PC-9 (cell line): ENCODE data around the gene AGAP2. TPM values are rescaled to one million over a fixed set of nuclear protein-coding genes. Genes with fewer than 3 reads are reported as not detected.
A peak's percentile ranks its signal among the peaks of the same experiment; 100 is the strongest.

ENCODE experiments used
- BruUV-seq: library from RNA; stranded (reverse); fragments of 400-500 nt; replicated peaks from 2 replicates; lab custom pipeline; 2021; lab: Mats Ljungman, UMichigan
- CTCF ChIA-PET: fragments of 300-600 bp; sonication (Branson Sonifier 250); formaldehyde crosslinking; loops from one replicate; lab custom pipeline; 2022; ENCODE audit warnings: antibody characterized with exemption; lab: Charles Lee
- POLR2A ChIA-PET: fragments of 300-600 bp; sonication (Branson Sonifier 250); formaldehyde crosslinking; loops from one replicate; lab custom pipeline; 2022; ENCODE audit warnings: antibody characterized with exemption; ENCODE audit not compliant: unreplicated experiment; lab: Charles Lee
- DNase-seq, 2 experiments: peaks; one replicate each; pipeline versions ENCODE4 v3.0.0 to v3.0.0-alpha.2; 2015 to 2022; ENCODE audit warnings: mixed read lengths in 1 of 2
- H2AFZ ChIP-seq: fragments of 200-600 bp; sonication (generic); 2 replicates; pipeline ENCODE4 v1.8.1; 2017; ENCODE audit warnings: antibody characterized with exemption
- H3F3A ChIP-seq: fragments of 200-600 bp; sonication (generic); 2 replicates; pipeline ENCODE4 v1.8.1; 2017; ENCODE audit warnings: antibody characterized with exemption, mild to moderate bottlenecking, low read depth; ENCODE audit not compliant: insufficient read depth
- H3K27ac ChIP-seq: fragments of 200-600 bp; sonication (generic); 2 replicates; pipeline ENCODE4 v1.6.1; 2016; ENCODE audit warnings: mixed run types
- H3K27me3 ChIP-seq: fragments of 200-600 bp; sonication (generic); 2 replicates; pipeline ENCODE4 v1.6.1; 2016; ENCODE audit warnings: low read depth, mixed run types; ENCODE audit not compliant: insufficient read depth
- H3K36me3 ChIP-seq: fragments of 200-600 bp; sonication (generic); 2 replicates; pipeline ENCODE4 v1.6.1; 2016; ENCODE audit warnings: low read depth, mixed run types
- H3K4me1 ChIP-seq: fragments of 200-600 bp; sonication (generic); replicated peaks from 2 replicates; pipeline ENCODE4 v1.6.1; 2016; ENCODE audit warnings: mixed run types; ENCODE audit not compliant: insufficient read depth
- H3K4me2 ChIP-seq: fragments of 200-600 bp; sonication (generic); 2 replicates; pipeline ENCODE4 v1.6.1; 2017; ENCODE audit warnings: mixed run types
- H3K4me3 ChIP-seq: fragments of 200-600 bp; sonication (generic); 2 replicates; pipeline ENCODE4 v1.6.1; 2016; ENCODE audit warnings: mixed run types
- H3K79me2 ChIP-seq: fragments of 200-600 bp; sonication (generic); 2 replicates; pipeline ENCODE4 v1.6.1; 2017; ENCODE audit warnings: low read depth, mixed run types
- H3K9me2 ChIP-seq: fragments of 200-600 bp; sonication (generic); 2 replicates; pipeline ENCODE4 v1.8.1; 2017; ENCODE audit warnings: mild to moderate bottlenecking; ENCODE audit not compliant: insufficient read depth
- H3K9me3 ChIP-seq: fragments of 200-600 bp; sonication (generic); 2 replicates; pipeline ENCODE4 v1.8.1; 2016; ENCODE audit warnings: low read depth; ENCODE audit not compliant: insufficient read depth
- H4K20me1 ChIP-seq: fragments of 200-600 bp; sonication (generic); 2 replicates; pipeline ENCODE4 v1.8.1; 2017; ENCODE audit not compliant: insufficient read depth
- CTCF ChIP-seq: fragments of 200-600 bp; sonication (generic); conservative IDR thresholded peaks from 2 replicates; pipeline ENCODE4 v1.6.1; 2017; ENCODE audit warnings: mixed run types, antibody characterized with exemption, mild to moderate bottlenecking, moderate library complexity
- EZH2 ChIP-seq: fragments of 200-600 bp; sonication (generic); IDR thresholded peaks from 2 replicates; pipeline ENCODE4 v1.8.0; 2017; ENCODE audit warnings: antibody characterized with exemption, low read depth
- intact Hi-C: fragments of 100-400 bp; cut with micrococcal nuclease; formaldehyde crosslinking; loops from one replicate; pipeline ENCODE4 v1.10.0; 2022; ENCODE audit not compliant: unreplicated experiment
- total RNA-seq: library from RNA; stranded (reverse); gene quantifications from 2 replicates; pipeline ENCODE4 v1.2.3, GENCODE V29; 2021

Gene AGAP2
- total RNA-seq, 1 experiment from 2014 or later = 0.50 TPM

DNA sequence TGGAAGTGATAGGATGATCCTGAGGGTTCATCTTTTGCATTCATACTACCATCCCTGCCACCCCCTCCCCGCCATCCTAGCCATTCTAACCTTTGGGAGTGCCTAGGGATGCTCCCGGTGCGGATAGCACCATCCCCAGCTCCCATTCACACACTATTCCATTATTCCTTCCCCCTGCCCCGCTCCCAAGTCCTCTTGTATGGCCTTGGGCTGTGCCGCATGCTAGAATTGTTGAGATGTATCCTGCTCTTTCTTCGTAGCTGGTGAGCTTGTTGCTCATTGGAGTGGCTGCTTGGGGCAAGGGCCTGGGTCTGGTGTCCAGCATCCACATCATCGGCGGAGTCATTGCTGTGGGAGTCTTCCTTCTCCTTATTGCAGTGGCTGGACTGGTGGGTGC is 6.9 kb upstream of the AGAP2 start:
- Histone ChIP-seq H3K79me2 (peaks cover 16% of the 10 kb centered on the region), H3K9me3 (no peaks in the 10 kb centered on the region), H4K20me1 (no peaks in the 10 kb centered on the region), H3K4me1 (peaks cover 13% of the 10 kb centered on the region), H3K4me2 (peak overlapping the region; percentile 76), H3F3A (peaks cover 39% of the 10 kb centered on the region), H3K27me3 (no peaks in the 10 kb centered on the region), H3K27ac (peak overlapping the region; percentile 90; the same call in 1 of the 2 replicates), H3K9me2 (no peaks in the 10 kb centered on the region), H3K4me3 (peak overlapping the region; percentile 75), H2AFZ (peak overlapping the region; percentile 83; the same call in 1 of the 2 replicates), H3K36me3 (peaks cover 16% of the 10 kb centered on the region)
- TF ChIP-seq CTCF (no peak), EZH2 (no peak)
- intact Hi-C loops = loop anchor here (2.0 kb wide), 1 partner anchor 19 kb away; no protein-coding TSS in a partner anchor
- POLR2A ChIA-PET = no interaction called here
- TSS peak; percentile 47 for BruUV-seq
- CTCF ChIA-PET = no interaction called here
- DNase-seq = no peak

- Histone ChIP-seq H3K27me3 (no peaks in the 10 kb centered on the region), H3K4me3 (peak within 1 kb of the TSS; percentile 75), H3K4me2 (peak within 1 kb of the TSS; percentile 76), H2AFZ (peak within 1 kb of the TSS; percentile 83), H4K20me1 (no peaks in the 10 kb centered on the region), H3K9me3 (no peaks in the 10 kb centered on the region), H3K4me1 (peaks cover 13% of the 10 kb centered on the region), H3K36me3 (peaks cover 13% of the 10 kb centered on the region; the same call in 1 of the 2 replicates), H3K27ac (peak within 1 kb of the TSS; percentile 90), H3K79me2 (peaks cover 11% of the 10 kb centered on the region), H3F3A (peaks cover 39% of the 10 kb centered on the region), H3K9me2 (no peaks in the 10 kb centered on the region)
- peak; percentile 93 to 94 for DNase-seq
- no peak for TF ChIP-seq CTCF
- TF ChIP-seq EZH2 = no peak
- ChIA-PET POLR2A (interaction anchor here (0.5 to 0.7 kb wide), 6 partner anchors 19 to 1748 kb away, joined by 3 to 15 read pairs (median 8); partner anchors contain the start of gene SUOX), CTCF (interaction anchor here (0.5 to 0.8 kb wide), 2 partner anchors 19 to 309 kb away, joined by 4 to 10 read pairs; no protein-coding TSS in a partner anchor)
- intact Hi-C loops = loop anchor here (2.0 kb wide), 1 partner anchor 18 kb away; no protein-coding TSS in a partner anchor
- no TSS peak for BruUV-seq
These were observed 6.4 kb upstream of the AGAP2 start, which contains the start of gene TSPAN31 for GRCh38 chr12:57744777-57745484. TSPAN31 (plus strand) TSS chr12:57745039; CDS start chr12:57745155, 116 bp downstream.

DNA sequence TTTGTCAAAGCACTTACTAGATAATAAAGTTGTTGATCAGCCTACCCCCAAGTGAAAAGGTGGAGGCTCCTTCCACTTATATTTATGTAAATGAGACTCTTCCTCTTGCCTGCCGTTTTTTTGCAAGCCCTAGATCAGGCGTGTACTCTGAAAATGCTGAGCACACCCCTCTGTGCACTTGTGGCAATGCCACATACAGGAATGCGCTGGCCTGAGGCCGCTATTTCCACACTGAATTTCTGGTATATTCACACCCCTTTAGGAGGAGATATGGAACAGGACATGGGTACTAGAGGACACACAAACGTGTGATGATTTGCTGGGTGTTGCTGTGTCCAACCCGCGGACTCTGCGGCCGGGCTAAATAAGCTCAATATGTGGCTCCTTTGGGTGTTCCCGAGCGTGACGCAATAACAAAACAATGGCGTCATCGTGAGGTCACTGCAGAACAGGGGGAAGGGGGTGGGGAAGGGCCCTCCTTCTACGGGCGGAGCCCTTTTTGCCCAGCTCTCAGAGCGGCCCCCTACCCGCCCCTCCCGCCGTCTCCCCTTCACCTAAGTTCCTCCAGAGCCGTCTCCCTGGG is 5.7 kb upstream of the AGAP2 start:
- TF ChIP-seq EZH2 (no peak), CTCF (no peak)
- Histone ChIP-seq H3K36me3 (peaks cover 9% of the 10 kb centered on the region; the same call in 1 of the 2 replicates), H3K79me2 (peaks cover 6% of the 10 kb centered on the region), H3F3A (peaks cover 36% of the 10 kb centered on the region), H3K9me2 (no peaks in the 10 kb centered on the region), H3K27me3 (no peaks in the 10 kb centered on the region), H3K9me3 (no peaks in the 10 kb centered on the region), H3K27ac (peak overlapping the region; percentile 90), H3K4me1 (peaks cover 13% of the 10 kb centered on the region), H3K4me3 (peak overlapping the region; percentile 75), H2AFZ (peak overlapping the region; percentile 75), H4K20me1 (no peaks in the 10 kb centered on the region), H3K4me2 (peak overlapping the region; percentile 76)
- intact Hi-C loops = loop anchor here (2.0 kb wide), 1 partner anchor 17 kb away; no protein-coding TSS in a partner anchor
- ChIA-PET POLR2A (interaction anchor here (0.5 to 0.7 kb wide), 7 partner anchors 18 to 1747 kb away, joined by 3 to 15 read pairs (median 8); partner anchors contain the start of gene SUOX), CTCF (interaction anchor here (0.5 to 0.8 kb wide), 2 partner anchors 18 to 308 kb away, joined by 4 to 10 read pairs; no protein-coding TSS in a partner anchor)
- BruUV-seq = TSS peak; percentile 46
- DNase-seq = peak; percentile 65 to 72
